GDM1 (cell line): ENCODE results near the gene TNRC6B.

ENCODE experiments used
- DNase-seq: peaks from one replicate; lab custom pipeline; 2025; lab: John Stamatoyannopoulos, UW

The TNRC6B gene

DNA sequence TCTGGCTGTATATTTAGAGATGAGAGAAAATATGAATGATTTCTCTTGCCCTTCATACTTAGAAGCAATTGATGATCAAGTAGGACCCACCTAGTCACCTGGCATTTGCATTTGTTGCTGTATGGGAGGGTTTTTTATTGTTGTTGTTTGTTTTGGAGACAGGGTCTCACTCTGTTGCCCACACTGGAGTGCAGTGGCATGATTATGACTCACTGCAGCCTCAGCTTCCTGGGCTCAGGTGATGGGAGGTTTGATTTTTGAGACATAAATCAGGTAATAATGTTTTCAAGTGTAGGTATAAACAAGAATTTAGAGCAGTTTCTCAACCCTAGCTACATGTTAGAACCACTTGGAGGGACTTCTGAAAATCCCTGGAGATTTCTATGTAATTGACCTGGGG, 63.0 kb downstream of the TNRC6B start:
- no peak for DNase-seq

DNA sequence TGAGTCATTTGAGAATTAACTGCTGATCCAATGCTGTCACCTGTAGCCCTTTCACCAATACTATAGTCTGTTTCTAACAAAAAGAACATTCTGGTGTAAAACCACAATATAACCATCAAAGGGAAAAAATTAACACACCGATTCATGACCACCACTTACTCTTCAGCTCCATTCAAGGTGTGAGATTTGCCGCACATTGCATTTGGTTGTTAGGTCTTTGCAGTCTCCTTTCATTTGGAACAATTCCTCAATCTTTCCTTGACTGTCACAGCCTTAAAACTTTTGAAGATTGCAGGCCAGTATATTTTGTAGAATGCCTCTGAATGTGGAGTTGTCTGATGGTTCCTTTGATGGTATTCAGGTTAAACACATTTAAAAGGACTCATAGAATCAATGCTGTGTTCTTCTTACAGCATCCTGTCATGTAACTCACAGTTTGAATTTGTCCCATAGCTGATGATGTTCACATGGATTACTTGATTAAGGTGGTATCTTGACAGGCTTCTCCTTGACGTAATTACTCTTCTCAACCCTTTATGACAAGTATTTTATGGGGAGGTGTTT, 63.6 kb downstream of the TNRC6B start:
- DNase-seq, result no peak

DNA sequence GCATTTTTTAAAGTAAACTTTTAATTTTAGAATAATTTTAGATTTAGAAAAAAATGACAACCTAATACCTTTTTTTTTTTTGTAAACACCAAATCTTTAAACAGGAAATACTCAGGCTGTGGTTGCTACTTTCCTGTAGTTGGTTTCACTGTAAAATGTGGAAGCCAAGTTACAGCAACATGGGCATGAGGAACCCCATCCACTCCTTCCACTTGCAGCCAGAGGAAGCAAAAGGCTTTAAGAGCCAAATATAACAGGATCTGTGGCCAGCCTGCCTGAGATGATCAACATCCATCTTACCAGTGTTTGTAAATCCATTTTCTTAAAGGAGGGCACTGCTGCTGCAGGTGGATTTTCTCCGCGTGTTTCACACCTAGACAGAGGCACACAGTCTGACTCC, 66.2 kb downstream of the TNRC6B start:
- peak; percentile 58 for DNase-seq

DNA sequence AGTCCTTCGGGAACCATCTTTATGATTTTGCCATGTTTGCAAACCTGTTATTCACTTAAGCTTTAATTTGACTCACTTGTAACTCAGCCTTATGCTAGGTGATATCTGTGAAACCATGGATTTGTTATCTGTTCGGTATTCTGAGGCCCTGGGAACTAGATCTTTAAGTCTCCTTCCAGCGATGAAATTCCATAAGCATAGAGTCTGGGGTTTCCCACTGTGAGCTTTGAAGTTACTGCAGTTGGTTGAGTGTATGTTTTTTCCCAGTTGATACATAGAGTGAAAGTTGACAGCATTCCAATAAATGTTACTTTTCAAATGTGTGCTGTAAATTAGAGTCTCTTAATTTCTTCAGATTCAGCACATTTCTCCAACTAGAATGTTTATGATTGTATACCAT, 66.9 kb downstream of the TNRC6B start:
- no peak for DNase-seq

DNA sequence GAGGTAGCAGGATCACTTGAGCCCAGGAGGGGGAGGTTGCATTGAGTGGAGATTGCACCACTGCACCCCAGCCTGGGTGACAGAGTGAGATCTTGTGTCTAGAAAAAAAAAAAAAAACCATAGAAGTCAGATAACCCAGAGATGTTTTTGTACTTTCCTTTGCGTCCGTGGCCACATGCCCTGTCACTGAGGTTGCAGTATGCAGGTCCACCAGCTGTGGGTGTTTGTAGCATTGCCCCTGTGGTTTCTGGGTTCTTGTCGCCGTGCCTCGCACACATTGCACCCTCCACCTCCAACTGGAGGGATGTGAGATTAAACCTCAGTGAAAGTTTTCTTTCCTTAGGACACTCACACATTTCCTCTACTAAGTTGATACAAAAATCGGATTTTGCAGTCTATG, 70.3 kb downstream of the TNRC6B start:
- no peak for DNase-seq

DNA sequence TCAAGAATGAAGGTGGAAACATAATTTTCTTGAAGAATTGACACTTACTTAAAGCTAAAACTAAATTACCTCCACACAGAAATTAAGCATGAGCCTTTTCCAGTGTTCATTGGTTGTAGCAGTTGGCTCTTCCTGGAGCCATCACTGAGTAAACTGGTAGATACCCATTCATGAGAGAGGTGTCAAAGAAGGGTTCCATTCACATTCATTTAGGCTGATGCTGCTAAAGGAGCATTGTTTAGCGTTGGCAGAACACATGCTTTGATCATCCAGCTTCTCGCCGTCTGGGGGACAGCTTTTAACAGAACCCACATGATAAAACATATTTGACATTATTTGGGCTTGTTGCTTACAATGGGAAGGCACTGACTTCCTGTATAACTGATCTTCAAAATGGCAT, 71.6 kb downstream of the TNRC6B start:
- DNase-seq, result no peak

DNA sequence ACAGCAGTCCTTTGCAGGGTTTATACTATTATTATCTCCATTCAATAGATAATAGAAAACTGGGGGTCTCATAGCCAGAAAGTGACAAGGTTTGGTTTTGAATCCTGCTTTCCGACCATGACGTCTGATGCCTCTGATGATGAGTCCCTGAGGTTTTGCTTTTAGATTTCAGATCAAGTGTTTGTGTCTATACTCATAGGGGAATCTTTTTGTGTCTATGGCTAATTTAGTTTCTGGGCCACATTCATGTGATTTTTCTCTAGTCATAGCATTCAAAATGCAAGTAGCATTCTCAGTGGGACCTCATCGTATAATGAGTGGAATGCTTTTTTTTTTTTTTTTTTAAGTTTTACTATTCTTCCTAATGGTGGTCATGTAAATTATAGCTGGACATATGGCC, 72.9 kb downstream of the TNRC6B start:
- no peak for DNase-seq

DNA sequence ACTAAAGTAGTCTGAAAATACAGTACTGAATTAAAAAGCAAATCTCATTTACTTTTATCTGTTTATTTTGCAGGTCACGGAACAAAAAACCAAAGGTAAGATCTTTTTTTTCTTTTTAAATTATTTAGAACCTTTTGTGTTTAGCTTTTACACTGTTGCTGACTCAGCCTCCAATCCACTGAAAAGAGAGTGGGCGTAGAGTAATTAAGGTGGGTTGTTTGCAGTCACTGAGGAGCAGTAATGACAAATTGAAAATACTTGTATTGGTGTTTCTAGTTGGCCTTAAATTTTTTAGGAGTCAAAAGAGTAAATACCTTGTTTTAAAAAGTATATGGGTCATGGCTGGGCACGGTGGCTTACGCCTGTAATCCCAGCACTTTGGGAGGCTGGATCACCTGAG, 73.4 kb downstream of the TNRC6B start:
- DNase-seq, result no peak

DNA sequence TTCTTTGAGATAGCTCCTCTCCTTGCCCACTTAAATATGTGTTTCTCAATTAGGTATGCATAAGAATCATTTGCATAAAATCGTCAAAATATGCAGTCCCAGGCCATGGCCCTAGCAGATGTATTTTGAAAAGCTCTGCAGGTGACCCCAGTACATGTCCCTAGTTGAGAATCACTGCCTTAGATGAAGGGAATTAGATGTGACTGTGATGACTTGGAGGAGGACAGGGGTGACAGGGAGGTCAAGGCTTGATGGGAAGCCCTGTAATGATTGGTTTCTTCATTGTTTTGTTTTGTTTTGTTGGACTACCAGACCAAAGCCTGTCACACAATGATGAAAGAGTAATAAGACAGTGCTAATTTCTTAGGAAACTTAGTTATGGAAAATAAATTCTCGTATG, 74.4 kb downstream of the TNRC6B start:
- DNase-seq, result no peak

DNA sequence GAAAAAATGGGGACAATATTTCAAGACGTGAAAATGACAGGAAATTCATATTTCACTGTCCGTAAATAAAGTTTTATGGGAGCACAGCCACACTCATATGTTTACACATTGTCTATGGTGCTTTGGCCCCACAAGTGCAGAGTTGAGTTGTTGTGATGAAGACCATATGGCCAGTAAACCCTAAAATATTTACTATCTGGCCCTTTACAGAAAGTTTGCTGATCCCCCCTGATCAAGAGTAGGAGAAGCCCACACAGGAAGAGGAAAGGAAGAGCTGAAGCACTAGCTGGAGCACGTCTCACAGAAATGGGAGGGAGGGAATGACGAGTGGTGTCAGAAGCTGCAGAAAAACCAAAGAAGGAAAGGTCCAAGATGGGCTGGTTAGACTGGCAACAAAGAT, 78.8 kb downstream of the TNRC6B start:
- no peak for DNase-seq

DNA sequence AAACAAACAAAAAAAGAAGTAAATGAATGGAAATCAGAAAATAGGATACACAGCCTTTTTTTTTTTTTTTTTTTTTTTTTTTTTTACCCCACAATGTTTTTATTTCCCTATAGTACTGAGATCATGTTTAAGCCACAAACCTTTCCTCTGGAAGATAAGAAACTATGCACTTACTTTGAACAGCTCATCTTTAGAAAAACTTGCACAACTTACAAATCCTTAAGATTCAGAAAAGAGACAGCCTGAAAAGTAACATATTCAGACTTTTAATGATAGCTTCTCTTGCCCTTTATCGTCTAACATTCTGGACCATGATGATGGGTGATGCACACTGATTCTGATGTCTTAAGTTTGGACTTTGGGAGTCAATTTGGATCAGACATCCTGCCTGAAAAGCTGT, 80.3 kb downstream of the TNRC6B start:
- no peak for DNase-seq

DNA sequence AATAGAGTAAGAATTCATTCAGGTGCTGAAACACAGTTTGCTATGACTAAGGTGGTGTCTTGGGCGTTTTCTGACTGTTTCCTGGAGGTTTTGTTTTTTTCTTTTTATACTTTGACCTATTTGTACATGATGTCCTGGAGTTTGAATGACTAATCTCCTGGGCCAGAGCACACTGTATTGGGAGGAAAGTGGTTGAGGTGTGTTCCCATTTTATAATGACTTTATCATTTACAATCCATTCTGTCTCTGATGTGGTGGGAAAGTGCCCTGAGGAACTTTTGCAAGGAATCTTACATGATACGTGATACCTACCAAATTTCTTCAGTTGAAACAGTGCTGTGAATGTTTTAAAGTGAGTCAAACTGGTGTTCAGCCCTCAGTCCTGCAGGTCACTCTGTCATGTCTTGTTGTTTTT, 80.8 kb downstream of the TNRC6B start:
- DNase-seq, result no peak

DNA sequence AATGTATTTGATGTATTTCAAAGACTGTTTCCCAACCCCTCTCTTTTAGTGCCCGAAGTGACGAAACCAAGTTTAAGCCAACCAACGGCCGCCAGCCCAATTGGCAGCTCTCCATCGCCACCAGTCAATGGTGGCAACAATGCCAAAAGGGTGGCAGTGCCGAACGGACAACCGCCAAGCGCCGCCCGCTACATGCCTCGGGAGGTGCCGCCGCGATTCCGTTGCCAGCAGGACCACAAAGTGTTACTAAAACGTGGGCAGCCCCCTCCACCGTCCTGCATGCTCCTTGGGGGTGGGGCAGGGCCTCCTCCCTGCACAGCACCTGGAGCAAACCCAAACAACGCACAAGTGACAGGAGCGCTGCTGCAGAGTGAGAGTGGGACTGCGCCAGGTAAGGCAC, 84.1 kb downstream of the TNRC6B start:
- no peak for DNase-seq

DNA sequence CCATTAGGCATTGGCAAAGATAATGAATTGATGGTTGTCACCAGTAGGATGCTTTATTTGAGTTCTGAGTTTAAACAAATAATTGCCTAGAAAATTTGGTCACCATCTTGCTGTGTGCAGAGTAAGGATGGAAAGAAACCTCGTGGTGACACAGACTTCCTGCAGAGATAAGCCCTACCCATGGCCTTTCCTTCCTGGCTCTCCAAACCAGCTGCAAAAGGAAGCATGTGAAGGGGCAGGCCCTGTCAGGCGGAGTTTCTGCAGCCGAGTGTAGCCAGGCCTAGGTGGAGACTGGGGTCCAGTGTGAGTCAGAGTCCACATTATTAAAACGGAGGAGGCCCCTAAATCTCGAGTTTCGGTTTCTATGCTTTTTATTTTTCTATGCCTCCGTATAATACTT, 85.5 kb downstream of the TNRC6B start:
- peak; percentile 83 for DNase-seq

DNA sequence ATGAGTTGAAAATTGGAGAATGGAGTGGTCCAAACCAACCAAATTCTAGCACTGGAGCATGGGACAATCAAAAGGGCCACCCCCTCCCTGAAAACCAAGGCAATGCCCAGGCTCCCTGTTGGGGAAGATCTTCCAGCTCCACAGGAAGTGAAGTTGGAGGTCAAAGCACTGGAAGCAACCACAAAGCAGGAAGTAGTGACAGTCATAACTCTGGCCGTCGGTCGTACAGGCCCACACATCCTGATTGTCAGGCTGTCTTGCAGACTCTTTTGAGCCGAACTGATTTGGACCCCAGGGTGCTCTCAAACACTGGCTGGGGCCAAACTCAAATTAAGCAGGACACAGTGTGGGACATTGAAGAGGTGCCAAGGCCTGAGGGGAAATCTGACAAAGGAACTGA, 88.1 kb downstream of the TNRC6B start:
- peak; percentile 23 for DNase-seq

DNA sequence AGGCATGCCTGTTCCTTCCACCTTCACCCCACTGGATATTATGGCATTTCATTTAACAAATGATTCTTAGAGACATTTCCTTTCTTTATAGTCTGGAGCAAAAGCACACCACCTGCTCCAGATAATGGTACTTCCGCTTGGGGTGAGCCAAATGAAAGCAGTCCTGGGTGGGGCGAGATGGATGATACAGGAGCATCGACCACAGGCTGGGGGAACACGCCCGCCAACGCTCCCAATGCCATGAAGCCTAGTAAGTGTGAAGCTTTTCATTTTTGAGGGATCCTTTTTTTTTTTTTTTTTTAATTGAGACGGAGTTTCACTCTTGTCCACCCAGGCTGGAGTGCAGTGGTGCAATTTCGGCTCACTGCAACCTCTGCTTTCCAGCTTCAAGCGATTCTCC, 92.3 kb downstream of the TNRC6B start:
- no peak for DNase-seq

DNA sequence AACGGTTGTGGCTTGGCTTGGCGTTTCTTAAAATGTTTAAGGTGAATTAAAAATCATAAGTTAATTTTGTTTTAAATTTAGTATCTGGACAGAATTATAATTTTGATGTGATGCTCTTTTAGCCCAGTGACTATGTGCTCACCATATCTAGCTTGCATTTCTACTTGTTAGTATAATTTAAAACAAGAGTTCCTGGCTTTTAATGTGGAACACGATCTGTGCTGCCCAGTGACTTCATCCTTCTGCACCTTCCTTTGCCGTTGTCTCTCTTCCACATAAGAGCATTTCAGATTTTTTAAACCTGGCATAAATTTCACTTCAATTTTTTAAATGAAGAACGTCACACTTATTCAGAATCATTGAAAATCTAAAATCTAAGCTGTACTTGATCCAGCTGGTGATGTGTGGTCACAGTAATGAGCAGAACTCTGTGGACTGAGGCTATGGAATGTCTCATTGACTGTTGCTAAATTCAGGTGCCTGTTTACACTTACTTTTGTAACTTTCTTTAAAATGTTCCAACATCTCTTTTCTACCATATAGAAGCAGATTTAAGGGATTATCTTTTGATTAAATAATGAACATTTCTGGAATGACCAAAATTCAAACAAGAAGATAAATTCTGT, 93.1 kb downstream of the TNRC6B start:
- no peak for DNase-seq

DNA sequence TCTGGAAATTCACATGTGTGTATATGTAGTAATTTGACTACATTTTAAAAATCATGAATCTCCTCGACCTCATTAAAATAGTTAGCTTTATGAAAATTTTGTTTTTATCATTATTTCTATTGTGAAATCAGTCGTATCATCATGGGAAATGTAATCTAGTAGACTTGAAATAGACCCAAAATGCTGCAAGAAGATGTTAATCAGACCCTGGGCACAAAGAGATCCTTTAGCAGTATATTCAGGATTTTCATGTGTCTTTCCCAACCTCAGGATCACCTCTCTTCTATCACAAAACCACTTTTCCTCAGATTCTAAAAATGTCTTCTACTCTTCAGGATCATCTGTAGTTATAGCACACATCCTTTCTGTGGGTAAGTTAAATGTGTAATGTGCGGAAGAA, 93.7 kb downstream of the TNRC6B start:
- no peak for DNase-seq

DNA sequence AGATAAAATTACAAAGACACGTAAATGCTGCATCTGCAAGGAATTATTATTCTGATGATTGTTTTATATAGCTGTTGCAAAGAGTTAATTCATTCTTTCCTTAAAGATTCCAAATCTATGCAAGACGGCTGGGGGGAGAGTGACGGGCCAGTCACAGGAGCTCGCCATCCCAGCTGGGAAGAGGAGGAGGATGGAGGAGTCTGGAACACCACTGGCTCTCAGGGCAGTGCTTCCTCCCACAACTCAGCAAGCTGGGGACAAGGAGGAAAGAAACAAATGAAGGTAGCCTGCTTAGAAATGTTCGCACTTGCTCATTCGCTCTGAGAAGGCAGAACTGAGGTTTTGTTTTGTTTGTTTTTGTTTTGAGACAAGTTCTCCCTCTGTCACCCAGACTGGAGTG, 95.6 kb downstream of the TNRC6B start:
- DNase-seq, result no peak

DNA sequence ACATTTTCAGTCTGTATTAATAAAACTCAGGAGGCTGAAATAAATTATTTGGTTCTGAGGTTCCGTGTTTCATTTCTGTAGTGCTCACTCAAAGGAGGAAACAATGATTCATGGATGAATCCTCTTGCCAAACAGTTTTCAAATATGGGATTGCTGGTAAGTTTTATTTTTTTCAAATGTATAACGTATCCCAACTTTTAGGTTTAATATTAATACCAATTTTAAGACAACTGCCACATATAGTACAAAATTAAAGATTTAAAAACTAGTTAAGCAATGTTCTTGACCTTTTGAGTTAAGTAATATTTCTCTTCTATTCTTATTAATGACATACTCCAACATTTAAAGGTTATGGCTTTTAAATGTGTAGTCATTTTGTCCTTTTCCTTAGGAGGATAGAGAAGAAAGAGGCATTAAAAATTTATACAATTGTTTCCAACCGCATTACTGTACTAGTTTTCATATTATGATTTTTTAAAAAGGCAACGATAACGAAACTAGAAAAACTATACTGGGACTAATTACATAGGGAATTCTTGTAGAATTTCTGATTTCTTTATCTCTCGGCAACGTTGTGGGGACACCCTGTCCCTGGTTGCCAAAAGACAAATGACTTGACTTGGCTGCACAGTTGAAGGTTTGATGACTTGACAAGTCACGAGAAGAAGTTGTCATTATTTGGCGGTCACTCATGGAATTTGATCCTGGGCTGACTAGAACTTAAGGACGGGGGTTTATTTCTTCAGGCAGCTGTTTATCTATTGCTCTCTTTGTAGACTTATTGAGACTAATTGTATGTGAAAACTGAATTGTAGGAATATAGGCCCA, 99.5 kb downstream of the TNRC6B start:
- no peak for DNase-seq

DNA sequence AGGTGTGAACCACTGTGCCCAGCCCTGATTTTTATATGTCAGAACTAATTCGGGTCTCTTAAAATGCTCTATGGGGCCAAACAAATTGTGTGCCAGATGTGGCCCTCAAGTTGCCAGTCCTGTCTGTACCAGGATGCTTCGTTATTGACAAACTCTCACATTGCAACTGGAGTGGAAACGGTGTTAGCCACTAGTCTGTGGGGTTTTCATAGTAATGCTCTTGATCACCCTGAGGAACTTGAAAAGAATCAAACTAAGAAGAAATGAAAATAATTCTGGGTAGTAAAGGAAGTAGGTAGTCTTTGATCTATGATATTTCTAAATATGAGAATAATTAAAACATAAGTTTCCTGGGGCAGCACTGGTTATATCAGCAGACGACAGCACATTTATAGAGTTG, 101.3 kb downstream of the TNRC6B start:
- DNase-seq, result no peak

DNA sequence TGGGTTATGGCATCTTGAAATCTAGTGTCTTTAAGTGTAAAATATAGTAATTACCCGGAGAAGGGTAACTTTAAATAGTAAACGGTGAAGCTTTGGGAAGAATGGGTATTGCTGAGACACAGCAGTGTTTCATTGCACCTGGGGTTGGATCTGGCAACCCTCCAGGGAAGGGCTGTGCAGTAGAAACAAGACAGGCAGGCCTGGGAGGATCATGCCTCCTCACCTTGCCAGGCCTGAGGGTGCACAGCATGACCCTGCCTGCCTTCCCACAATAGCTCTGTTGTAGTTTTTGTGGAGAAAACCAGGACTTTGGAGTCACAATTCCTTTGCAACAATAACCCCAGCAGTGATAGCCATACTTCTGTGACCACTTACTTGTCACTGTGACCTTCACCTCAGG, 104.0 kb downstream of the TNRC6B start:
- DNase-seq, result no peak

DNA sequence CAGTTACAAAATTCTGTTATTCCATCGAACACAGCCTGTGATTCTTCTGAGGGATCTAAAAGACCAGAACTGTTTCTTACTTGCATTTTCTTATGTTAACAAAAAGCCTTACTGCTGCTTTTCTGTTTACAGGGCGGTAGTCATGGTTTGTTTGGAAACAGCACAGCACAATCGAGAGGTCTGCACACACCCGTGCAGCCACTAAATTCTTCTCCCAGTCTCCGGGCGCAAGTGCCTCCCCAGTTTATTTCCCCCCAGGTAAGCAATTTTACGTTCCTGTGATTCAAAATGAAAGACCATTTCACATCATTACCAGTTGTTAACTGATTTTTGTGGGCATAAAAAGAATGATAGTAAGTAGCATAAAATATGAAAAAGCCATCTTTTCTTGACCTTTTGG, 107.8 kb downstream of the TNRC6B start:
- no peak for DNase-seq
